GM19438 (cell line): ENCODE measurements around the gene CYP46A1.

Experiments
- ATAC-seq: cut with Tn5 transposase; IDR thresholded peaks from one replicate; pipeline ENCODE4 v1.9.1; 2021; ENCODE audit warnings: low read depth; ENCODE audit not compliant: unreplicated experiment

The CYP46A1 gene

DNA sequence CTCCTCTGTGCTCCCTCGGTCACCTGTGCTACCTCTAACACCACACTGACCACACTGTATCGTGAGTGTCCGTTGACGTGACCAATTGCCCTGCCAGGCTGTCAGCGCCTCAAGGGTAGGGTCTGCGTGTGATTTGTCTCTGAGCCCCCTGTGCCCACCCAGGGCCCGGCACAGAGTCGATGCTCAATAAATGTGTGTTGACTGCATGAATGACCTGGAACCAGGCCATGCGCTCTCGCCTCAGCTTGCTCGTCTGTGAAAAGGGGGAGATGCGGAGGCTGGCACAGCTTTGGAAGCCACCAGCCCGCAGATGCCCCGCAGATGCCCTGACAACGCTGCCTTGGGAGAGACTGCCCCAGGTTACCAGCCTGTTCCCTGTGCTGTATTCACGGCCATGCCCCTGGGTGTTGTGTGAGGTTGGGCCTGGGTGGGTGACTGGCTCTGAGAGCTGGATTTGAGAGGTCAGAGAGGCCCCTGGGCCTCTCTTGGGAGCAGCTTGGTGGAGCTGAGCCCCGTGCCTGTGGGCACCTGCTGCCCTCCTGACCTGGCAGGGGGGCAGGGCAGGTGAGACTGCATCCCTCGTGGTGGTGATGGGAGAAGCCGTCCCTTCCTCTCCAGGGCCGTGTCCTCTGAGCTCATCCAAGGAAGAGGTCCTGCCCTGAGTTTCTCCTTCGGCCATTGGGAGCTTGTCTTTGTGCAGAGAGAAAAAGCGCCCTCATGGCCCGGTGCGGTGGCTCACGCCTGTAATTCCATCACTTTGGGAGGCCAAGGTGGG lies 43.2 kb downstream of the CYP46A1 start:
- ATAC-seq: no peak

- ATAC-seq: no peak
Measured at GRCh38 chr14:99728231-99728920, 44.3 kb downstream of the CYP46A1 start.

GRCh38 chr14:99728981-99729451 lies 44.9 kb downstream of the CYP46A1 start:
- ATAC-seq: no peak

GRCh38 chr14:99729991-99730875 lies 46.1 kb downstream of the CYP46A1 start:
- ATAC-seq: no peak

DNA sequence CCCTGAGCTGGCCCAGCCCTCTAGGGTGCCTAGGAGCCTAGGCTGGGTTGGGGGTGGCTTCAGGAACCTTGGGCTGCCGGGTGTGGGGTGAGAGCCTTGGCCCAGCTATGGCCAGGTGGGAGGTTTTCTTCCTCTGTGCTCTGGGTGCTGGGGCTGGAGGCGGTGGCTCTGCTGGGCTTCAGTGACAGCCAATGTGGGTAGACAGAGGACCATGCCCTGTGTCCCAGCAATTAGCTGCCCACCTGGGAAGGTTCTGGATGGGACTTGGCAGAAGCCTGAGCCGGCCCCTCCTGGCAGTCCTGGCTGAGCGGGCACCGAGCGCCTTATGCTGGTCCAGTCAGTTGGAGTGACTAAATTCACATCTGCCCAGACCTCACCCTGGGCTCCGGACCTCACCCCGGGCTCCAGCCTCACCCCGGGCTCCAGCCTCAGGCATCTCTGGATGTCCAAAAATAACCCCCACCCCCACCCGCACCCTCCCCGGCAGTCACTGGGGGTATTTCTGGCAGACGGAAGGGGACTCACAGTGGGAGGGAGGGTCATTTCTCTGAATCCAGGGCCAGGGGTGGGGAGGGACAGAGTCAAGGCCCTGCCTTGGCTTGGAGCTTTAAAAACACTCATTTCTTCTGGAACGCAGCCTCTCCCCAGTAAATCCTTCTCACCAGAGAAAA lies 46.9 kb downstream of the CYP46A1 start:
- ATAC-seq: no peak

DNA sequence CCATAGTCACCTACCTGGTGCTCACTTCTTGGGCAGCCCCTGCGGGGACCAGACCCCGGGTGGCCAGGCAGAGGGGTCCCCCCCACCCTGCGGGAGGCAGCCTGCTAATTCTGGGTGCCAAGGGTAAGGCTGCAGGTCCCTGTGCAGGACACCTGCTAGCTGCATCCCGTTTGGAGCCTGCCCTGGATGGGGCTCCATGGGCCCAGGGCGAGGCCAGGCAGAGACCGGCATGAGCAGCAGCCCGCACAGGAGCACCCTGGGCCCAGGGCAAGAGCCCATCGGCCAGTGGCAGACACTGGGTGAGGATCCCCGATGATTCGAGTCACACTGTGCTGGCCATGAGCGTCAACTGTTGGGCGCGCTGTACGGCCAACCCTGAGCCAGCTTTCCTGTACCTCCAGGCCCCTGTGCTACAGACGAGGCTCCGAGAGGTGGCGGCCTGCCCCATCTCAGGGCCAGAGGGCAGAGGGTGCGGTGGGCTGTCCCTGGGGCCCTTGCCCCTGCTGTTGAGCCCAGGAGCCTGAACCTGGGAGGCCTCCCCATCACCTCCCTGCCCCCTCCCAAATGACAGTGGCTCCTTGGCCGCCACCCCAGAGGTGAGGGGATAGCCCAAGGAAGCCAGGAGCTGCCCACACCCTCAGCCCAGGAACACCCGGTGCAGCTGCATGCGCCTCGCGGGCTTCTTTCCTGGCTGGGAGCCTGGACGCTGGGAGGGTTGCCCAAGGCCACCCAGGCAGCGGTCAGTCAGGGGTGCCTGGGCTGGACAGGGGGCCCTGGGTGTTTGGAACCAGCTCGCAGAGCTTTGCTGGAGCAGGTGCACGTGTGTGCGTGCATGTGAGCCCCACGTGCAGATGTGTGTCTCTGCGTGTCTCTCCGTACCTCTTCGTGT lies 47.7 kb downstream of the CYP46A1 start:
- no peak for ATAC-seq

DNA sequence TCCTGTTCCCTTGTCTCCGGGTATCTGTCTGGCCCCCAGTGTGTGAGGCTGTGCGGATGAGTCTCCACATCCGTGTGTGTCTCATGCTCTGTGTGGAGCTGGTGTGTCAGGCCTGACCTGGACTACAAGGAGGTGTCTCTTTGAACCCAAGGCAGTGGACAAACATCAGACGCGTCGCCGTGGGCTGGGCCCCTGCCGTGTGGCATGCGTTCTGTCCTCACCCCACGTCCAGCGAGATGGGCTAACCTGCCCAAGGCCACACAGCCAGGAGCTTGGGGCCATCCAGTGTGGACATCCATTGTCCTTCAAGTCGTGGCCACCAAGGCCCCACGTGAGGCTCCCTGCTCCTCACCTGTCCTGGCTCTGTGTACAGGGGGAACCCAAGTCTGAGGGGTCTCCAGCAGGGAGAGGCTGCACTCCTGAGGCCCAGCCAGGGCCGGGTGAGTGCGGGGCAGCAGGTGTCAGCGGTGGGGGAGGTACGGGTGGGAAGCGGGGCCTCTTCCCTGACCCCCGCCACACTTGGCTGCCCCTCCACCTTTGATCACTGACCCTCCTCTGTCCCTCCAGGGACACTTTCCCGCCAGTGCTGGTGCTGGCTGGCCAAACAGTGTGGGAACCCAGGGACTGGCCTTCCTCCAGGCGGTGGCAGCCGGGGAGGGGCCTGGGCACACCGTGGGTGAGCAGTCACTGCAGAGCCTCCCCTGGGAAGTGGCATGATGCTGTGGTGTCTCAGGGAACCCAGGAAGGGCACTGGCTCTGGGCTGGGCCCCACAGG lies 48.5 kb downstream of the CYP46A1 start:
- ATAC-seq: no peak

GRCh38 chr14:99733211-99733539 lies 49.1 kb downstream of the CYP46A1 start:
- no peak for ATAC-seq

DNA sequence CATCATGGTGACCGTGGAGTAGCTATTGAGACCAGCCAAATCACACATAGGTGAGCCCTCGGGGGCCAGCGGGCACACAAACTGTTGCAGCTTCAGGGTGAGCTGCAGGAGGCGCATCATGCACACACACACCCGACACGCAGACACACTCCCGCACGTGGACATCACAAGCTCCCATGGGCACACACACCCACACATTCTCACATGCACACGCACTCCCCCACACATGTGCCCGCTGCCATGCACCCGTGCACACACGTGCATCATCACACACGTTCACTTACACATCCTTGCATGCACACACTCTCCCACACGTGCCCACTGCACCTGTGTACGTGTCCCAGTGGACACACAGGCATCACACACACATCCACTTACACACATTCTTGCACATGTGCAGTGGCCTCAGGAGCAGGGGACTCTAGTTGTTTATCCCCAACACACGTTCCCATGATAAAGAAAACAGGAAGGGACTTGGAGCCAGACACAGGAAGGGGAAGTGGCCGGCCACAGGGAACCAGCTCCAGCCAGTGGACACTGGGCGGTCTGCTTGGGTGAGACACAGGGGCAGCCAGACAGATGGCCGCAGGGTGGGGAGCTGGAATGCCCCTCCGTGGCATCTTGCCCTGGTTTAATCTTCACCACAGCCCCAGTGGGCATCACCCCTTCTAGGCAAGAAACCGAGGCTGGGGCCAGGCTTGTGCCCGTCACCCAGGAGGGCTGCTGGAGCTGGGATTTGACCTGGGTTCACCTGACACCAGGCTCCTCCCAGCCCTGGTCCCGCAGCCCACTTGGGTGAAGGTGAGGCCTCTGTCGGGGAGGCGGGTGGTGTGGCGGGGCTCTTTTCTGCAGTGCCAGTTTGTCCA lies 49.7 kb downstream of the CYP46A1 start:
- no peak for ATAC-seq

GRCh38 chr14:99734406-99735051 lies 50.4 kb downstream of the CYP46A1 start:
- no peak for ATAC-seq

GRCh38 chr14:99735189-99736135 lies 51.4 kb downstream of the CYP46A1 start:
- ATAC-seq: no peak

GRCh38 chr14:99736603-99737371 lies 52.7 kb downstream of the CYP46A1 start:
- ATAC-seq: no peak

- no peak for ATAC-seq
Measured at GRCh38 chr14:99737451-99737951, 53.4 kb downstream of the CYP46A1 start.

- no peak for ATAC-seq
Measured at GRCh38 chr14:99737956-99738667, 54.0 kb downstream of the CYP46A1 start.

GRCh38 chr14:99740411-99740810 lies 56.3 kb downstream of the CYP46A1 start:
- ATAC-seq: no peak
